ENCODE results near the gene LONRF3. TPM values are rescaled to one million over a fixed set of nuclear protein-coding genes. Genes with fewer than 3 reads are reported as not detected.

Gene LONRF3
- total and polyA plus RNA-seq, 3 donors from 2014 or later: 4.2 to 9.7 (median 8.5) TPM

DNA sequence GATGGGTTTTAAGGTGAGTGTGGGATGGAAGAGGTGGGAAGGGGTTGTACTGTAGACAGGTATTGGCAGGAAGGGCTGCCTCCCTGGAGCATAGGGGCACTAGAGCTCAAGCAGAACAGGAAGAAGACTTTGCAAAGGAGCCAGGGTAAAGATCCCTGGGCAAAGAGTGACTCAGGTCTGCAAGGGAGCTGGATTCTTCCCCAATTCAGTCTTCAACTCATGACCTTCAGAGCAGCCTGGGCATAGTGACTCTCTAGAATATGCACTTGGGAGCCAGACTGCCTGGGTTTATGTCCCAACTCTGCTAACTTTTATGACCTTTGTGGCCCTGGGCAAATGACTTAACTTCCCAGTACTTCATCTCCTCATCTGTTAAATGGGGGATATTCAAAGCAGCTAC is 4.0 kb downstream of the LONRF3 start:
- Histone ChIP-seq H3K27ac (no peak overlapping the region), H3K9me3 (no peaks in the 10 kb centered on the region), H3K27me3 (no peaks in the 10 kb centered on the region), H3K4me1 (no peaks in the 10 kb centered on the region), H3K36me3 (ENCODE audit: low read depth, missing control alignments) (no peaks in the 10 kb centered on the region), H3K4me3 (no peak overlapping the region)
- no peak for TF ChIP-seq POLR2A (IDR thresholded peaks at IDR 0.05)
- TF ChIP-seq, protein P1, sequence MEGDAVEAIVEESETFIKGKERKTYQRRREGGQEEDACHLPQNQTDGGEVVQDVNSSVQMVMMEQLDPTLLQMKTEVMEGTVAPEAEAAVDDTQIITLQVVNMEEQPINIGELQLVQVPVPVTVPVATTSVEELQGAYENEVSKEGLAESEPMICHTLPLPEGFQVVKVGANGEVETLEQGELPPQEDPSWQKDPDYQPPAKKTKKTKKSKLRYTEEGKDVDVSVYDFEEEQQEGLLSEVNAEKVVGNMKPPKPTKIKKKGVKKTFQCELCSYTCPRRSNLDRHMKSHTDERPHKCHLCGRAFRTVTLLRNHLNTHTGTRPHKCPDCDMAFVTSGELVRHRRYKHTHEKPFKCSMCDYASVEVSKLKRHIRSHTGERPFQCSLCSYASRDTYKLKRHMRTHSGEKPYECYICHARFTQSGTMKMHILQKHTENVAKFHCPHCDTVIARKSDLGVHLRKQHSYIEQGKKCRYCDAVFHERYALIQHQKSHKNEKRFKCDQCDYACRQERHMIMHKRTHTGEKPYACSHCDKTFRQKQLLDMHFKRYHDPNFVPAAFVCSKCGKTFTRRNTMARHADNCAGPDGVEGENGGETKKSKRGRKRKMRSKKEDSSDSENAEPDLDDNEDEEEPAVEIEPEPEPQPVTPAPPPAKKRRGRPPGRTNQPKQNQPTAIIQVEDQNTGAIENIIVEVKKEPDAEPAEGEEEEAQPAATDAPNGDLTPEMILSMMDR (IDR thresholded peaks at IDR 0.05): no peak
- intact Hi-C loops (cut with DNase I; ENCODE audit: low total_unique reads): no loop called here
- DNase-seq: no peak

DNA sequence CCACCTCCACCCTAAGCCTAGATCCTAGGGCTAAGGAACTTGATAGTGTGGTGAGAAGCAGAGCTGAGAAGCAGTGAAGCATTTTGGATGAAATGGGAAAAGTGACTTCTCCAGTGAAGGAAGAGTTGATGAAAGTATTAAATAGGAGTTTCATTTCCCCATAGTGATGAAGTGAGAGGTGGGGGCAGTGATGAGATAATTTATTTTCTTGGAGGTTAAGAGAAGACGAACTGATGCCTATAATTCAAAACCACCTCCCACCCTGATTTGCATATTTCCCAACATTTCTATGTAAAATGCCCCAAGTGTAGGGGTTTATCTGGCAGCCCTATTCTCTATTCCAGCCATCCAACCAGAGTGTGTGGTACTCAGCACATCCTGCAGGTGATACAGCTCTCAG is 6.3 kb downstream of the LONRF3 start:
- no peak overlapping the region for H3K4me3 ChIP-seq
- intact Hi-C loops (cut with DNase I; ENCODE audit: low total_unique reads): no loop called here
- H3K9me3 ChIP-seq: no peaks in the 10 kb centered on the region
- no peaks in the 10 kb centered on the region for H3K4me1 ChIP-seq
- no peaks in the 10 kb centered on the region for H3K36me3 ChIP-seq (ENCODE audit: low read depth, missing control alignments)
- 80 to 89% methylated on average over 1 of the region's 1 CpG for WGBS, 2 donors
- no peaks in the 10 kb centered on the region for H3K27me3 ChIP-seq
- DNase-seq: no peak
- TF ChIP-seq POLR2A (IDR thresholded peaks at IDR 0.05): no peak
- TF ChIP-seq, protein P1 (IDR thresholded peaks at IDR 0.05): no peak
- H3K27ac ChIP-seq: no peak overlapping the region

DNA sequence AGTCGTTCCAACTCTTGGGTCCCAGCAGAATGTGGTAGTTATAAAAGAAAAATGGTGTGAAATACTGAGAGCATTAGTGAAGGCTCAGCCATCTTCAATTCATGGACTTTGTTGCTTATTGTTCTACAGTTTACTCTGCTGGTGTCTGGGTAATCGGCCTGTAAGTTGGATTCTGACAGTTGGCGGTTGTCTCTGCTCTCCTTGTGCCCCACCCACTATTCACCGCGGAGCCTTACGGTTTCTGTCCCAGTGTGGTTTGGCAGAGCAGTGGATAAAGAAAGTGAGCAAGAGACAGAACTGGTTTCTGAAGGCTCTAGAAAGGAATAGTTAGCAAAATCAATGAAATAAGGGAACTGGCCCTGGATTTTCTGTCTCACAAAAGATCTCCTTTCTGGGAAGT is 9.1 kb downstream of the LONRF3 start:
- Histone ChIP-seq H3K4me3 (no peak overlapping the region), H3K4me1 (no peaks in the 10 kb centered on the region), H3K36me3 (ENCODE audit: low read depth, missing control alignments) (no peaks in the 10 kb centered on the region), H3K9me3 (no peaks in the 10 kb centered on the region), H3K27me3 (no peaks in the 10 kb centered on the region), H3K27ac (no peak overlapping the region)
- TF ChIP-seq, protein P1 (IDR thresholded peaks at IDR 0.05): no peak
- DNase-seq: no peak
- intact Hi-C loops (cut with DNase I; ENCODE audit: low total_unique reads): no loop called here
- WGBS, 2 donors: 87 to 91% methylated on average over 6 of the region's 6 CpGs

DNA sequence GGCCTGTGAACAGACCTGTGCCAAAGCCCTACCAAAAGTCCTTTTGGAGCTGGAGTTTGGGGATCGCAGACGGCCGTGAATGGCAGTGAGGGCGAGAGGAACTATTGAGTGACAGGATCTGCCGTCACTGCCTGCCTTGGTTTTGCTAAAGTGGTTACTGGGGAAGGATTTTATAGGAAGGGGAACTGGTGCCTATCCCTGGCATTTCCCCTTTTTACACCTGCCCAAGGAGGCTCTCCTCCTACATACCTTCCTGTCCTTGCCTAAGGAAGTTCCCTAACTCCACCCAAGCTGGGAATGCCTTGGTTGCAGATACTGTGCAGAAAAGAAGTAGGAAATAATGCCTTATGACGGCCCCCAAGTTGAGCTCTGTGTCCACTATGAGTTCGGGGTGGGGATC is 14.5 kb downstream of the LONRF3 start:
- no peak overlapping the region for H3K27ac ChIP-seq
- H3K4me3 ChIP-seq: no peak overlapping the region
- intact Hi-C loops (cut with DNase I; ENCODE audit: low total_unique reads): no loop called here
- H3K9me3 ChIP-seq: no peaks in the 10 kb centered on the region
- no peak for DNase-seq
- no peaks in the 10 kb centered on the region for H3K27me3 ChIP-seq
- H3K36me3 ChIP-seq (ENCODE audit: low read depth, missing control alignments): no peaks in the 10 kb centered on the region
- TF ChIP-seq, protein P1 (IDR thresholded peaks at IDR 0.05): no peak
- TF ChIP-seq POLR2A (IDR thresholded peaks at IDR 0.05): no peak
- WGBS, 2 donors: 85 to 88% methylated on average over 2 to 7 of the region's 7 CpGs
- H3K4me1 ChIP-seq: no peaks in the 10 kb centered on the region

DNA sequence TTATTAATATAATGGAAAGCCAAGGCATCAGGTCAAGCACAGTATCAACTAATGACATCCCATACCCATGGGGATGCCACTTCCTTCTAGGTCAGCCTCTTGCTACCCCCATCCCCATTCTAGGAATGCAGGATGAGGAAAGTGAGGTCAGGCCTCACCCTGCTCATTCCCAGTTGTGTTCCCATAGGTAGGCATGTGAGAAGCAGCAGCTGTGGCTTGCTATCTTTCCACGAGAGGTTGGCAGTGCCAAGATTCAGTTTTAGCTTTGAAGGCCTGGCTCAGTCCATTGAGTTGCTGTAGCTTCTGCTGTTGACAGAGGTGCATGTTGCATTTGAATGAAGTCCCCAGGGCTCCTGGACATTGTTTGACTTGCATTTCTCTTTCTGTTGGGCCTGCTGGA is 15.5 kb downstream of the LONRF3 start:
- Histone ChIP-seq H3K27ac (no peak overlapping the region), H3K27me3 (no peaks in the 10 kb centered on the region), H3K36me3 (ENCODE audit: low read depth, missing control alignments) (no peaks in the 10 kb centered on the region), H3K9me3 (no peaks in the 10 kb centered on the region), H3K4me3 (no peak overlapping the region), H3K4me1 (no peaks in the 10 kb centered on the region)
- 80% methylated on average over 1 of the region's 1 CpG; no CpG with 5 or more reads in 1 of the 2 donors for WGBS, 2 donors
- no peak for DNase-seq
- TF ChIP-seq, protein P1 (IDR thresholded peaks at IDR 0.05): no peak
- no peak for TF ChIP-seq POLR2A (IDR thresholded peaks at IDR 0.05)
- intact Hi-C loops (cut with DNase I; ENCODE audit: low total_unique reads): no loop called here
